ENCODE results near the gene TTC39C.
"Not testable (repeated sequence)": the region's sequence is repeated elsewhere in the genome, so short reads cannot be mapped to it uniquely, and the experiment has no call there.

TTC39C gene

DNA sequence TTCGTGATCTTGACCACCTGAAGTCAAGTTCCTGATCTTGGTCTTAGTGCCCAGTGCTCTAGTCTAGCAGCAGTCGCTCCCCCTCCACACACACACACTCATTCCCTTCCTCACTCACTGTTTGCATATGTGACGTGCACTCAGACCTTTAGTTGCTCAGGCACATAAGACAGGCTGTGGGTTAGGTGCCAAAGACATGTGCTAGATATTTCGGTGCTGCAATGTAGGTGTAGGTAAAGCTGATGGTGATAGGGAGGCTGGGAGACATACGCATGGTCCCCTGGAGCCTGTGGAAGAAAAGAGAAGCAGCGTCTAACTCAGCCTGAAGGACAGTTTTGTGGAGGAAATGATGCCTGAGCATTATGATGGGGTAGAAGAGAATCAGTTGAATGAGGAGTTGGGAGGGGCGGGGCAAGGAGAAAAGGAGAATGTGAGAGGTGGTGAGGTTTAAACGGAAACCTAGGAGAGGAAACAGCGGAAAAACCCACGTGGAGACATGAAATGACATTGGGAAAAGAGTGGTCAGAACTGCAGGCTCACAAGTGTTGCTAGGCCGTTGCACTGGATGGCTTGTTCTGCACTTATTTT is 3.8 kb downstream of the TTC39C start:
- DNase-seq = no peak

DNA sequence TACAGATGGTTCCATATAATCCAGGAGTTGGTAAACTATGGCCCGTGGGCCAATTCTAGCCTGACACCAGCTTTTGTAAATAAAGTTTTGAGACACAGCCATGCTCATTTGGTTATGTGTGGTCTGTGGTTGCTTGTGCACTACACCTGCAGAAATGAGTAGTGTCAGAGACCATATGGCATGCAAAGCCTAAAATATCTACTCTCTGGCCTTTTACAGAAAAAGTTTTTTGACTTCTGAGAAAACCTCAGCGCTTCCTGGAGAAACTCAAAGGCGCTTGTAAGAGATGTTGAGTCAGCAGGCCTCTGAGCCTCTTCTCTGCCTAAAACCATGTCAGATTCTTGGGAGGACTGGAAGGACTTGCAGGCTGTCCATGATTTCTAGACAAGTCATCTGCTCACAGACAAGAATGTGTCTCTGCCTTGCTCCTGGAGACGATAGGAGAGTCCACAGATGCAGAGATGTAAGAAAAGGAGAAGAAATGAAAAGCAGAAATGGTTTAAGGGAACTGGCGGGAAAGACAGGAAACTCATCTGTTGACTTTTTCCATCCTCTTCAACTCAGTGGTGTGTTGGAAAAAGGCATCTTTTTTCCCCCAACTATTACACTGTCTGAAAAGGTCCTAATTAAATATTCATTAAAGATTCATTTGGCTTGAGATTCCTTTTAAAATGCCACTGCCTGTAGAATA is 5.2 kb downstream of the TTC39C start:
- DNase-seq = peak; percentile 24

DNA sequence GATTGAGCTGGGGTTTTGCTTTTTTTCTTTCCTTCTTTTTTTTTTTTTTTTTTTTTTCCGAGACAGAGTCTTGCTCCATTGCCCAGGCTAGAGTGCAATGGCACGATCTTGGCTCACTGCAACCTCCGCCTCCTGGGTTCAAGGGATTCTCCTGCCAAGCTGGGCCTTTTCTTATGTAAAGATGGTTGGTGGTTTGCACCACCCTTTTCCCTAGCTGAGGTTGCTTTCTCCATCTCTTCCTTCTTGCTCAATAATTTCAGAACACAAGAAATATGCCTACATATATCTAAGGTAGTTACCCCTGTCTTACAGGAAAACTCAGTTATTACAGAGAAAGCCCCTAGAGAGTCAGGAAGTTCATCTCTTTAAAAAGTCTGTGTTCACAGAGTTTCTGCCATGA is 7.0 kb downstream of the TTC39C start:
- DNase-seq = no peak

DNA sequence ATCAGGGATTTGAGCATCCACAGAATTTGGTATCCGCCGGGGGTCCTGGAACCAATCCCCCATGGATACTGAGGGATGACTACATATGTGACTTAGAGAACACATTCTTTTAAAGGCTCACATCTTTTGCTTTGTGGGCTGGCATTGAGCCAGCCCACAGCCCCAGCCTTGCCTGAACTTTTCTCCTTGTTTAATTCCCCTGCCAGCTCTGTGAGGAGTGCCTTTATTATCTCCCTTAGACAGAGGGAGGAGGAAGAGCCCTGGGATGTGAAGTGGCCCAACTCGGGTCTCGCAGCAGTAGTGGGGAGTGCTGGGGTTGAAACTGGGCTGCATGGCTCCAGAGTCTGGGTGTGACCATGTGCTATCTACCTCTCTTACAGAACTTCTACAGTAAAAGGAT is 7.6 kb downstream of the TTC39C start:
- no peak for DNase-seq

DNA sequence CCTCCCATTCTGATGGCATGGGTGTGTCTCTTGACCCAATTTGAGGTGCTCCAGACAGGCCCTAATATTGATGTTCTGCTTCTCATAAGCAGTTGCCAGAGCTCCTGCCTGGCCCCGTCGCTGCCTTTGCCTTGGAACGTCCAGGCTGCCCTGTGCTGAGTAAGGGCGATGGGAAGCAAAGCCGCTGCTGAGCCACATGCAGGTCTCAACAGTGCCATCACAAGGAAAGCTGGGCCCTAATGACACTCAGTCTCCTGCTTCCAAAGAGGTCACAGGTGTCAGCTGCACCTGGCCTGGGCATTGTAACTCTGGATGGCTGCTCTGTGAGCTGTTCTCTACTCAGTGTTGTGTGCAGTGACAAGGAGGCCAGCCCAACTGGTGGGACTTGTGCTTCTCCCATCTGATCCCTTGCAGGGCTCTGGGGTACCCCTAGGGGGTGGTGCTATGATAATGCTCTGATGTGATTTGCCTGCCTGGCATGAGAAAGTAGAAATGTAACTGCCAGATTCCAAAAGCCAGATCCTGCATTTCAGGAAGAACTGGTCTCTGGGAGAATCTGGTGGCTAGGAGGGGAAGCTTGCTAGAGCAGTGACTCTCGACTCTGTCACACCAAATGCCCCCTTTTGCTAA is 8.7 kb downstream of the TTC39C start:
- no peak for DNase-seq

DNA sequence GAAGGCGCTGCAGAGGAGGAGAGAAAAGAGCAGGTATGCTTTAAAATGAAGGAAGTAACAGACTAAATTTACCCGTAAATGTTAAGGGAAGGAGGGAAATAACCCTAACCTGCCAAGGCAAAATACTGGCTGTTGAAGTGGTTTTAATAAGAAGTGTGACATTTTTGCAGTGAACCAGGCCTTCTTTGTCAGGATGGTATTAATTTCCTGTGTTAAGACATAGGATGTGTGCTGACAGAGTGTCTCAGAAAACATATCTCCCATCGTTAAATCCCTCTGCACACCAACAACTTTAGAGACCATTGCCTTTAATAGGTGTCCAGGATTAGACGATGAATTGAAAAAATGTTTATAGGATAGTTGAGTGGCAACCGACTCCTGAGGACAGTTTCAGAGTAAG is 9.9 kb downstream of the TTC39C start:
- no peak for DNase-seq

DNA sequence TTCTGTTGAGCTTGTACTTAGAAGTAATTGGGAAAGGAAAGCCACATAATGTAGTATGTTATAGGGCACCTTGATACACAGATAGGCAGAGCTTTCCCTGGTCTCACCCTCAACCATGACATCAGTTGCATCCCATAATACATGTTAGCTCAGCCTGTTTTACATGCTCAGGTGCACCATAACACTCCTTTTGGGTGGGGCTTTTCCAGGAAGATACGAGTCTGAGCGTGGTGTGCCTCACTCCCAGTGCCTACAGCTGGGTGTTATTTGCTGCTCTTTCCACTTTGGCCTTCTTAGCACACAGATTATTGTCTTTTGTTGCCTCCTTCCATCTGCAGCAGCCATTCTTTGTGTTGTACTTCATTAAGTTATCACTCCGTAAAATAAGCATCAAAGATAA is 11.9 kb downstream of the TTC39C start:
- no peak for DNase-seq

DNA sequence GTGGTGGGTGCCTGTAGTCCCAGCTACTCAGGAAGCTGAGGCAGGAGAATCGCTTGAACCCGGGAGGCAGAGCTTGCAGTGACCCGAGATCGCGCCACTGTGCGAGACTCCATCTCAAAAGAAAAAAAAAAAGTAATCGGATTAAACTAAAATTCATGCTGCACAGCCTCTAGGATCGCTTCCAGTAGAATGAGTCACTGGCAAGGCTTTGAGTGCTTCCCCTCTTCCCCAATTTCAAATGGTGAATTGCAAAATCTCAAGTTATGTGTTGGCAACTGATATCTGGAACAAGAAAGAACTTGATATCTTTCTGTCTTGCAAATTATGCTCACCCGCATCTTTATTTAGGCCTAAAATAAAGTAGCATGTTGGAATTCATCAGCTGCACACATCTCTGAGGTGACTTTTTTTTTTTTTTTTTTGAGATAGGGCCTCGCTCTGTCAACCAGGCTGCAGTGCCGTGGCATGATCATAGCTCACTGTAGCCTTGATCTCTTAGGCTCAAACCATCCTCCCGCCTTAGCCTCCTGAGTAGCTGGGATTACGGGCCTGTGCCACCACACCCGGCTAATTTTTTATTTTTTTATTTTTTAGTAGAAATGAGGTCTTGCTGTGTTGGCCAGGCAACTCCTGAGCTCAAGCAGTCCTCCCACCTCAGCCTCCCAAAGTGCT is 12.7 kb downstream of the TTC39C start:
- no peak for DNase-seq

DNA sequence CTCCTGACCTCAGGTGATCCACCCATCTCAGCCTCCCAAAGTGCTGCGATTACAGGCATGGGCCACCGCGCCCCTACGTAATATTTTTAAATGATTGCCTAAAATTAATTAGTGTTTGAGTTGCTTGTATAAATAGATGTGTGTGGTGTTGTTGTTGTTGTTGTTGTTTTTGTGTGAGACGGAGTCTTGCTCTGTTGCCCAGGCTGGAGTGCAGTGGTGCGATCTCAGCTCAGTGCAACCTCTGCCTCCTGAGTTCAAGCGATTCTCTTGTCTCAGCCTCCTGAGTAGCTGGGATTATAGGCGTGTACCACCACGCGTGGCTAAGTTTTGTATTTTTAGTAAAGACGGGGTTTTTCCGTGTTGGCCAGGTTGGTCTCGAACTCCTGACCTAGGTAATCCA is 14.4 kb downstream of the TTC39C start:
- not testable (repeated sequence) for DNase-seq

DNA sequence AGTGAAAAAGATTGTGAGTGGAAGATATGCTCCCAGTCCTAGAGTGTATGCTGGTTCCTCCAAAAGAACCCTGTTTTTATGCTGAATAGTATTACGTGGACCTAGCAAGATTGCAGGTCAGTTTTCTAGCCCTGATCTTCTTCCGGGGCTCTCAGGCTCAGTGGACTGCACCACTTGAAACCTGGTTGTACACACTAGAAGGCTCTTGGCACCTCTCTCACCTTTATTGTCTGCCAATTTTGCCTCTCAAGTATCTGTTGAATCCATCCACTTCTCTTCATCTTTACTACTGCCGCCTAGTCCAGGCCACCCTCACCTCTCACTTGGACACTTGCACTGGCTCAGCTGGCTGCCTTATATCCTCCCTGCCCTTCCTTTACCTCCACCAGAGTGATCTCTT is 16.8 kb downstream of the TTC39C start:
- DNase-seq = no peak

DNA sequence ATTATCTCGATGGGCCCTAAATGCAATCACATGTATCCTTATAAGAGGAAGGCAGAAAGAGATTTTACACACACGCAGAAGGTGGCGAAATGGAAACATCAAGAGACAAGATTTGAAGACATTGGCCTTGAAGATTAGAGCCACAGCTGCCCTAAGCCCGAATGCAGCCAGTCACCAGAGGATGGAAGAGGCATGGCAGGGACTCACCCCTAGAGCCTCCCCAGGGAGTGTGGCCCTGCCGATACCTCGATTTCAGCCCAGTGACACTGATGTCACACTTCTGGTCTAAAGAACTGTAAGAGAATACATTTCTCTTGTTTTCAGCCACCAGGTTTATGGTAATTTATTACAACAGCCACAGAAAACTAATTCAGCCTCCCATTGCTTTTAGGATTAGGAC is 17.4 kb downstream of the TTC39C start:
- no peak for DNase-seq

DNA sequence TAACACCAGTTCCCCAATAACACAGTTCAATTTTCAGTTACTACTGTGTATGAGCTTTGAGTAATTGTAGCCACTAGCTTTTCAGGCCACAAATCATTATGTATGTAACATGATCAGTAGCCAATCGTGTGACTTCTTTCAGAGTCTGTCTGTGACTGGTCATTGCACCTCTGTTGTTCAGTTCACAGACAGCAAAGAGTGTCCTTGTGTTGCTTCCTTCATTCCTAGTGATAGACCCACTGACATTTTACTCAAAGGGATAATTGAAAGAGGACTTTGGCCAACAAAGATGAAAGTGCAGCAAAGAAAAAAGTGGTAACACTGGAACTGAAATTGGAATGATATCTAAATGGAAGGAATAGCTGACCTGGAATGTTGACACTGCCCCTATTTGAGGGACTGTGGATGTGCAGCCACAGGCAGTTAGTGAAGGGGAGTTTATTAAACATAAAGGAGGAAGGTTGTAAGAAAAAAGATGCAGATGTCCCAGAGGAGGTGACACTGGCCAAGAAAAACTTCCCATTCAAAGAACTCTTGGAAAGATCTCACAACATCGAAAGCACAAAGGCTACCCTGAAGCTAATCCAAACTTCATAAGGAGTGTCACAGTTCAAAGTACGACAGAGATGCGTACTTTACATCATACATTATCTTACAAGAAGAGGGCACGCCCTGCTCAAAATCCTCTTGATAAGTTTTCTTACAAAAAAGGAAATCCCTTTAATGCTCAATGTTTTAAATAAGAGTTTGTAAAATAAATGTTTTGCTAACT is 19.3 kb downstream of the TTC39C start:
- no peak for DNase-seq

DNA sequence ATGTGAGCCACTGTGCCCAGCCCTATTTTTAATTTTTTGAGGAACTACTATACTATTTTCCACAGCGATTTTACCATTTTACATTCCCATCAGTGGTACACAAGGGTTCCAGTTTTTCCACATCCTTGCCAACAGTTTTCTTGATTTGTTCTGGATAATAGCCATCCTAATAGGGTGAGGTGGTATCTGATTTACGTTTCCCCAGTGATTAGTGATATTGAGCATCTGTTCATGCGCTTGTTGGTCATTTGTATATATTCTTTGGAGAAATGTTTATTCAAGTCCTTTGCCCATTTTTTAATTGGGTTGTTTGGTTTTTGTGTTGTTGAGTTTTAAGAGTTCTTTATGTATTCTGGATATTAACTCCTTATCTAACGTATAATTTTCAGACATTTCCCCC is 20.8 kb downstream of the TTC39C start:
- no peak for DNase-seq

DNA sequence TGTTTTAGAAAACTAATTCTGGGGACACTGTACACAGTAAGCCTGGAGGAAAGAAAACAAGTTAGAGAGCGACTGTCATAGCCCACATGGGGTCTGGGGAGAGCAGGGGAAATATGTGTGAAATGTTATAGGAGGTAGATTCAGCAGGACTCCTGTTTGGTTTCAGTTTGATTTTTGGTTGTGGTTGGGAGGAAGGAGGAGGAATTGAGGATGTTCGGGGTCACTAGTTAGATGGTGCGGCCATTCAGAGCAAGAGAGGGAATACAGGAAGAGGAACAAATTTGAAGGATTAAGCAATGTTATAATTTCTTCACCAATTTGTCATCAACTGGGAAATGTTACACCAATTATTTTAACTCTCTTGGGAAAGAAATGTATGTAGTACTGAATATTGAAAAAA is 25.1 kb downstream of the TTC39C start:
- DNase-seq = peak; percentile 15

DNA sequence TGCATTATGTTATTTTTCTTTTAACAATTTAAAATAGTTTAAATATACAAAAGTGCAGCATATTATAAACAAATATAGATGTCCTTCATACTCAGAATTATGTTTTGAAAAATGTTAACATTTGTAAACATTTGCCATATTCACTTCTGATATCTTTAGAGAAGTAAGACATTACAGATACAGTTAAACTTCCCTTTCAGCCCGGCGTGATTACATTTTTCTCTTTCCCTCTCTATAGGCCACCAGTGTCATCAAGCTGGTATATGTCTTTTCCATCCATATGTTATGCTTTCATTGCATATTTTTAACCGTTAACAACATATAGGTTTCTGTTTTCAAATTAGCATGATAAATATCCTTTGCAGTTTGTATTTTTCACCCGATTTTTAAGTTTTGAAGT is 27.1 kb downstream of the TTC39C start:
- no peak for DNase-seq

DNA sequence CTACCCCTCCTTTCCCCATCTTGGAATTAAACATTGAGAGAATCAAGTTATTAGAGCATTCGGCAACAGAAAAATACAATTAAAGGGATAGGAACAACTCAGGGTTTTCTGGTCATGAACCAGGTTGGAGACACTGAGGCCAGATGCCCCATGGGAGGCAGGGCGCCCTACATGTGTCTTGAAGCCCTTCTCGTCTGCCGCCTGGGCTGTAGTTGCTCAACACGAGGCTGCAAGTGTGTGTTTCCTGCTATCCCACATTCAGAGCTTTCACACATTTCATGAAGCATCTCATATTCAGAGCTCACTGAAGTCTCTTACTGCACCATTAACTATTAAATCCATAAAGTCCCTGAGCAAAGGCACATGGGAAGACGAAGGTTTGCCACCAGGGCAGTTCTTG is 28.8 kb downstream of the TTC39C start:
- no peak for DNase-seq

DNA sequence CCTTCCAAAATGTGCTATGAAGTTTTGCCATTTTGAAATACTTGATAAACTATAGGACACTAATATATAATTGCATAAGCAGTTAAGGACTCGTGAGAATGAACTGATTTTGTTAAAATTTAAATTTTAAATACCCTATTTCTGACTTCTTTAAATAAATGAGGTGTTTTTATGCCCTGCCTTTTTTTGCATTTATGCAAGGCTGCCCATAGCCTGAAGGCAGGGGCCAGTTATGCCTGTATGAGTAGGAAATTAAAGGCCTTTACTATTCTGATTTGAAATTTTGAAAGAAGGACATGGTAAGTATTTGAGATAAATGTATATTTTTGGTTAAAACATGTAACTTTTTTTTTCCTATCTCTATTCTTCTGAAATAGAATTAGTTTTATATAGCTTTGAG is 33.7 kb downstream of the TTC39C start:
- DNase-seq = no peak

DNA sequence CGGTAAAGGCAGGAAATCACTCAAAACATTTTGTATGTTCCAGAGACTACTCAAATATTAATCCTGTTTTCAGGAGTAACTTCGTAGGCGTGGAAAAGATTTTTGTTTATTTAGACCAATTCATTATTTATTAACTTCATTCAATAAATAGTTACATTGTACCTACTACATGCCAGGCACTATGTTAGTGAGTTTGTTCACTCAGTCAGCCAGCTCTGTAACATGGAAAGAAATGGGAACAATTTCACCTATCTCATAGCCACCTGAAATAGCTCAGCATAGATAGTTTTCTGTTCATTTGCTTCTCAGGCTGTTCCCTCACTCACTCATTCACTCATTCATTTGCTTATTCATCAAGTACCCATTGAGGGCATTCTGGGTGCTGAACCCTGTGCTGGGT is 34.6 kb downstream of the TTC39C start:
- no peak for DNase-seq

DNA sequence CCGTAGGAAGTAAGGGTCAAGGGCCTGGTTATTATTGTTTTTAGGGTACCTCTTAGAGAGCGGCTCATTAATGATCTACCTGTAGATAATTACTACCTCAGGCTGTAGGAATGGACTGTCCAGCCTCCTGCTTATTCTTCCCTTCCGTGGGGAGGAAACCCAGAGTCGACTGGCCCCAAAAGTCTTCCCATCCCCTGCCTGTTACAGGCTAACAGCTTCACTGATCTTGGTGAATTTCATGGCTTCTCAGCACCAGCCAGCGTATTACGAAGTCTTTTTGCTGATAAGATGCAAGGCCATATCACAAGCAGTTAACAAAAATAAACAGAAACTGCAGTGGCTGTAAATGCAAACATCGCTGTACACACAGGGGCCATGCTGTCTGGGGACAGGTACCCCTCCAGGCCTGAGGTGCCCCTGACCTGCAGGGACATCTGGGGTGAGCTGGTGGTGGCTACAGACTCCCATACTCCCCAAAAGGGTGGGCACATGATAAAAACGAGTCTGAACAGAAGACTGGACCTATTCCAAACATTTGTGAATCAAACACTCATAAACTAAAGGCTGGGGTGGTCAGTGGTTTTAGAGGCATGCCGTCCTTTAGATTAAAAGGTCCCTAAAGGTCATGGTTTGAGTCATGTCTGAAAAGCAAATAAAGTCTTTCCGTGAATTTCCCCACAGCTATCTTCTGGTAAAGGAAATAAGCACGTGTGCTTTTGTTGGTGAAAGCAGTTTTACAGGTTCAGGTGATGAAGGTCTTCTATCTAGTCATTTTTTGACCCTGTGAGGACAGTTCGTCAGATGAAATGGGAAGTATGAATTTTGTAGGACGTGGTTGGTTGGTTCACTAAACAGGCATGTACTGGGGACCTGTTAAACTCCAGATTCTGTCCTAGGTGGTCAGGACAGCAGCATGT is 36.7 kb downstream of the TTC39C start:
- no peak for DNase-seq

DNA sequence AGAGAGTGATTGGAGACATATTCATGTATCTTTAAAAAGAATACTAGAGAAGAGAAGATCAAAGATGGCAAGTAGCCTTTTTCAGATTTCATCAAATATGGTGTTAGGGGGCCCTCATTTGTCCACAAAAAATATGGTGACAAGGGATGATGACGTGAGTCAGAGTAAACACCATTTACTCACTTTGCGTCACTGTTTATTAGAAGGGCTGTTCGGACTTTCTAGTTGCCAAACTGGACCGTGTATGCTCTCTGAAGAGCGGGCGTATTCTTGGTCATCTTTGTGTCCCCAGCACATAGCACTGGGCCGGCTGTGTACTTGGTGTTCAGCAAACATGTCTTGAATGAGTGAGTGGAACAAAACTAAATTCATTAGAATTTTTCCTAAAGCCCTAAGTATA is 37.5 kb downstream of the TTC39C start:
- no peak for DNase-seq

DNA sequence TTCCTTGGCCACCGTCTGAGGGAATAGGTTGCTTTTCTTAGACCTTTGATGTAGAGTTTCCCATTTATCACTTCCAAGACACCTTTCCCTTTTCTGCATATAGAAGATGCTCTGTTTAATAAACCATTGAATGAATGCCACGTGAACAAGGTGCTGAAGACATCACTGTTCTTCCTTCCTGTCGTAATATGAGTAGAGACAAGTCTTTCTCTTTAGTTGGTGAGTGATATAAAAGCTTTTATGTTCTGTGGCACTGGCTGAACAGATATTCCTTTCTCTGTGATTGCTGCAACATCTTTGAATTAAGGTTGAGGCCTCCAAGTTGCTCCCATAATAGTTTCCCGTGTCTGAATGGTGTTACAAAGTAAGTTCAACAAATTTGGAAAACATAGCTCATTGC is 38.7 kb downstream of the TTC39C start:
- no peak for DNase-seq

DNA sequence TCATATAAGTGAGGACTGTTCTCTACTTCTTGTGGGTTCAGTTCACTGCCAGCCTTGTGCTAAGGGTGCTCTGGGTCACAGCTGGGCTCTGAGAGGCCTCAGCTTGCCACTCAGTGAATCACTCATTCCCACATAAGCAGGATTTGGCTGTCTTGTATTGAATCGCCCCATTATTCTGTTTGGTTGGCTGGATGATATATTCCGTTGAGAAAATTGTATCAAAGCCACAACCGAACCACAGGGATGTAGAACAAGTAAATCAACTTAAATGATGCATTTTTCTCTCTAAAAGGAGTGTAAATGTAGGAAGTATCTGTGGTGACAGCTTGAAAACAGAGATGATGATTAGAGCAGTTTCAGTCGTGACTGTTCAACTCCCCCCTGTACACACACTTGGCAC is 39.6 kb downstream of the TTC39C start:
- DNase-seq = no peak

All from GDM1 (cell line).